HepG2 (cell line): ENCODE data around the gene ADAMTS12. TPM values are rescaled to one million over a fixed set of nuclear protein-coding genes. Genes with fewer than 3 reads are reported as not detected.
A peak's percentile ranks its signal among the peaks of the same experiment; 100 is the strongest.

Experiments
- ATAC-seq: fragments of 200-7000 bp; cut with Tn5 transposase; 3 replicates; pipeline ENCODE4 v1.9.1; 2020; ENCODE audit warnings: mild to moderate bottlenecking, moderate library complexity
- BruUV-seq: library from RNA; stranded (reverse); fragments of 400-500 nt; replicated peaks from 2 replicates; lab custom pipeline; 2021; lab: Mats Ljungman, UMichigan
- CTCF ChIA-PET: fragments of 300-600 bp; formaldehyde crosslinking; extraction: SDS; loops from one replicate; lab custom pipeline; 2021; ENCODE audit warnings: low total read pairs, inconsistent platforms, low intra/inter-chr PET ratio; lab: Yijun Ruan, JAX
- POLR2A ChIA-PET: fragments of 350-600 bp; sonication (Branson Sonifier 250); formaldehyde crosslinking; loops from one replicate; lab custom pipeline; 2020; ENCODE audit warnings: antibody characterized with exemption, inconsistent platforms; lab: Yijun Ruan, JAX
- DNase-seq: peaks from one replicate; pipeline ENCODE4 v3.0.0-alpha.2; 2015; ENCODE audit warnings: low spot score
- FAIRE-seq: peaks from 3 replicates; lab custom pipeline; 2011; peaks lifted over from hg19 to GRCh38; lab: Jason Lieb, UNC
- H2AFZ ChIP-seq: one replicate; pipeline ENCODE4 v1.6.1; 2011; ENCODE audit warnings: low read length, inconsistent platforms
- H3K27ac ChIP-seq: fragments of 300-600 bp; 3 replicates; pipeline ENCODE4 v1.8.0; 2011; ENCODE audit warnings: mixed run types, mild to moderate bottlenecking, mixed read lengths, low read length, inconsistent platforms; ENCODE audit not compliant: insufficient read depth; ENCODE audit errors: extremely low read length
- H3K27me3 ChIP-seq, 2 experiments: fragments of 200-600 bp in 1 of 2; 2 replicates in 1 of 2; 3 replicates in 1 of 2; pipeline versions ENCODE4 v1.6.0 to v1.8.0; 2011; ENCODE audit warnings: low read length in 2 of 2, mild to moderate bottlenecking in 2 of 2, moderate library complexity in 2 of 2, inconsistent platforms in 1 of 2; ENCODE audit not compliant: insufficient read depth in 2 of 2, control insufficient read depth in 1 of 2
- H3K36me3 ChIP-seq, 2 experiments: fragments of 200-600 bp in 1 of 2; replicated peaks in 1 of 2; 2 replicates in 1 of 2; 3 replicates in 1 of 2; pipeline versions ENCODE4 v1.5.1 to v1.8.0; 2011; ENCODE audit warnings: low read length in 2 of 2, inconsistent platforms in 1 of 2; ENCODE audit not compliant: insufficient read depth in 2 of 2, control insufficient read depth in 1 of 2
- H3K4me1 ChIP-seq: 2 replicates; pipeline ENCODE4 v1.5.1; 2012; ENCODE audit warnings: low read length, inconsistent platforms; ENCODE audit not compliant: insufficient read depth
- H3K4me2 ChIP-seq: 2 replicates; pipeline ENCODE4 v1.6.0; 2011; ENCODE audit warnings: low read depth, low read length, inconsistent platforms
- H3K4me3 ChIP-seq, 3 experiments: fragments of 200-600 bp in 1 of 3; sonication (generic), shearing (Covaris generic) in 1 of 3; replicated peaks in 1 of 3; 2 replicates each; pipeline ENCODE4 v1.5.1; 2011 to 2016; ENCODE audit warnings: low read length in 3 of 3, inconsistent platforms in 2 of 3, low read depth in 2 of 3, mild to moderate bottlenecking in 2 of 3, control low read depth in 1 of 3, mixed read lengths in 1 of 3; ENCODE audit not compliant: insufficient read depth in 1 of 3
- H3K79me2 ChIP-seq: one replicate; pipeline ENCODE4 v1.6.1; 2011; ENCODE audit warnings: low read length, inconsistent platforms; ENCODE audit not compliant: insufficient read depth
- H3K9ac ChIP-seq: 2 replicates; pipeline ENCODE4 v1.6.0; 2011; ENCODE audit warnings: mild to moderate bottlenecking, low read depth, low read length, inconsistent platforms; ENCODE audit not compliant: insufficient read depth
- H3K9me3 ChIP-seq: 2 replicates; pipeline ENCODE4 v1.5.1; 2012; ENCODE audit warnings: mild to moderate bottlenecking, low read length
- H4K20me1 ChIP-seq: 2 replicates; pipeline ENCODE4 v1.6.0; 2011; ENCODE audit warnings: inconsistent platforms, mild to moderate bottlenecking, low read length, moderate library complexity; ENCODE audit not compliant: insufficient read depth
- ARHGAP35 ChIP-seq: sonication (generic); formaldehyde crosslinking; IDR thresholded peaks from 2 replicates; pipeline ENCODE4 v1.9.0; 2022; ENCODE audit warnings: mild to moderate bottlenecking, inconsistent platforms, moderate library complexity, missing genetic modification reagents, borderline replicate concordance
- ATM ChIP-seq: fragments of 450-650 bp; IDR thresholded peaks from 2 replicates; pipeline ENCODE4 v1.7.1; 2017; ENCODE audit warnings: mild to moderate bottlenecking, borderline replicate concordance
- CREB1 ChIP-seq, 2 experiments: fragments of 450-650 bp in 1 of 2; IDR thresholded peaks; 2 replicates each; pipeline ENCODE4 v1.6.1; 2016 to 2017; ENCODE audit warnings: control low read depth in 1 of 2, mild to moderate bottlenecking in 1 of 2, missing compliant biosample characterization in 1 of 2, missing genetic modification characterization in 1 of 2
- DZIP1 ChIP-seq: sonication (generic); formaldehyde crosslinking; IDR thresholded peaks from 2 replicates; pipeline ENCODE4 v1.5.0; 2020; ENCODE audit warnings: mild to moderate bottlenecking, missing genetic modification reagents
- GZF1 ChIP-seq: sonication (generic); formaldehyde crosslinking; IDR thresholded peaks from 2 replicates; pipeline ENCODE4 v1.5.1; 2020; ENCODE audit warnings: mild to moderate bottlenecking, missing genetic modification reagents
- HOXA7 ChIP-seq: sonication (generic); formaldehyde crosslinking; IDR thresholded peaks from 2 replicates; pipeline ENCODE4 v1.8.1; 2022; ENCODE audit warnings: mild to moderate bottlenecking, missing genetic modification reagents, moderate library complexity
- KLF12 ChIP-seq: sonication (generic); formaldehyde crosslinking; IDR thresholded peaks from 2 replicates; pipeline ENCODE4 v1.4.0; 2020; ENCODE audit warnings: missing genetic modification reagents, borderline replicate concordance
- LRRFIP1 ChIP-seq: sonication (generic); formaldehyde crosslinking; conservative IDR thresholded peaks from 2 replicates; pipeline ENCODE4 v1.4.0; 2020; ENCODE audit warnings: missing genetic modification reagents
- MYNN ChIP-seq: sonication (generic); formaldehyde crosslinking; IDR thresholded peaks from 2 replicates; pipeline ENCODE4 v1.4.0; 2020; ENCODE audit warnings: mild to moderate bottlenecking, low read depth, missing genetic modification reagents
- NBN ChIP-seq: fragments of 450-650 bp; conservative IDR thresholded peaks from 2 replicates; pipeline ENCODE4 v1.6.1; 2017
- ONECUT2 ChIP-seq: sonication (generic); formaldehyde crosslinking; IDR thresholded peaks from 2 replicates; pipeline ENCODE4 v1.4.0; 2020; ENCODE audit warnings: missing genetic modification reagents
- SNAPC4 ChIP-seq: sonication (generic); formaldehyde crosslinking; IDR thresholded peaks from 2 replicates; pipeline ENCODE4 v1.4.0; 2020; ENCODE audit warnings: mild to moderate bottlenecking, missing genetic modification reagents
- ZFP62 ChIP-seq: sonication (generic); formaldehyde crosslinking; IDR thresholded peaks from 2 replicates; pipeline ENCODE4 v1.4.0; 2020; ENCODE audit warnings: missing genetic modification reagents
- ZNF432 ChIP-seq: sonication (generic); formaldehyde crosslinking; IDR thresholded peaks from 2 replicates; pipeline ENCODE4 v1.5.0; 2020; ENCODE audit warnings: missing genetic modification reagents, mild to moderate bottlenecking, borderline replicate concordance
- WGBS: methylation state at CpG from one replicate; pipeline ENCODE4 v1.1.6; 2017; ENCODE audit warnings: low lambda C conversion rate; 5-methylcytosine and 5-hydroxymethylcytosine counted together
- in situ Hi-C: cut with HindIII; loops from 2 replicates; pipeline ENCODE4 v1.10.0; 2017; ENCODE audit warnings: low pct_unique_long_range_greater_than_20kb; ENCODE audit not compliant: extremely low pct_ligation_motif_present
- intact Hi-C: fragments of 100-400 bp; cut with micrococcal nuclease; formaldehyde crosslinking; loops from one replicate; pipeline ENCODE4 v1.10.0; 2022; ENCODE audit not compliant: unreplicated experiment
- polyA plus RNA-seq, 8 experiments: library from polyadenylated mRNA; depleted of rRNA in 3 of 8; stranded (reverse) in 7 of 8; unstranded in 1 of 8; fragments of >200 nt; fragmentation: Illumina TruSeq in 4 of 8; extraction: Trizol in 4 of 8; gene quantifications; 2 replicates each; pipeline versions ENCODE4 v1.2.1 to v1.2.3, GENCODE V29; 2011 to 2016; ENCODE audit warnings: low read depth in 4 of 8, missing spikeins in 1 of 8, mixed read lengths in 1 of 8; ENCODE audit not compliant: insufficient read depth in 1 of 8
- total RNA-seq, 5 experiments: library from RNA; depleted of rRNA; stranded (reverse); fragments of >200 nt; fragmentation: Illumina TruSeq; extraction: Trizol; gene quantifications; 2 replicates each; pipeline ENCODE4 v1.2.3, GENCODE V29; 2016; ENCODE audit warnings: low read depth in 1 of 5

ADAMTS12 gene
- total and polyA plus RNA-seq, 2 of the 13 experiments (the other 11 are each of a cell fraction or from before 2014, with no cell fraction given), result 0.03 TPM; not detected in 1

- TF ChIP-seq SNAPC4, result no peak
- peak; percentile 57; the same call in 1 of the 2 replicates for TF ChIP-seq CREB1 (IDR thresholded peaks at IDR 0.05)
- no peak for TF ChIP-seq CREB1 (CRISPR knock-in tag; IDR thresholded peaks at IDR 0.05)
- TF ChIP-seq ONECUT2, result no peak
- TF ChIP-seq ARHGAP35 (CRISPR knock-in tag), result no peak
- TF ChIP-seq ZFP62 (CRISPR knock-in tag), result no peak
These were observed 152.8 kb downstream of the ADAMTS12 start (continued) for GRCh38 chr5:33738967-33739366.

GRCh38 chr5:33738097-33738496 is 153.7 kb downstream of the ADAMTS12 start:
- BruUV-seq, result no TSS peak
- H3K9me3 ChIP-seq, result no peaks in the 10 kb centered on the region
- H3K79me2 ChIP-seq, result no peaks in the 10 kb centered on the region
- in situ Hi-C loops (no loop called here), intact Hi-C loops (no loop called here)
- H3K36me3 ChIP-seq, result no peaks in the 10 kb centered on the region
- ATAC-seq (no peak), FAIRE-seq (no peak), DNase-seq (no peak)
- H3K27me3 ChIP-seq, result peaks cover 0 to 5% of the 10 kb centered on the region in 2 experiments; a peak in 2 of 5 replicates
- H3K4me3 ChIP-seq, result no peak overlapping the region
- no peak overlapping the region for H3K27ac ChIP-seq
- H3K4me1 ChIP-seq, result no peaks in the 10 kb centered on the region; the same call in 1 of the 2 replicates
- H4K20me1 ChIP-seq, result no peaks in the 10 kb centered on the region
- no peak overlapping the region for H3K4me2 ChIP-seq
- 4% methylated on average over 3 of the region's 3 CpGs for WGBS
- H3K9ac ChIP-seq, result no peak overlapping the region
- ChIA-PET CTCF (no interaction called here), POLR2A (no interaction called here)
- H2AFZ ChIP-seq, result no peak overlapping the region
- TF ChIP-seq DZIP1 (CRISPR knock-in tag) (no peak), LRRFIP1 (CRISPR knock-in tag) (no peak), ZNF432 (CRISPR knock-in tag) (no peak), GZF1 (CRISPR knock-in tag) (no peak), HOXA7 (no peak), MYNN (CRISPR knock-in tag) (no peak), ATM (no peak), NBN (no peak), KLF12 (CRISPR knock-in tag) (no peak)
